NOMO-1 (cell line): ENCODE measurements around the gene MTG1.
"Not testable (repeated sequence)": the region's sequence is repeated elsewhere in the genome, so short reads cannot be mapped to it uniquely, and the experiment has no call there.

Experiments used
- DNase-seq, 2 experiments: peaks; one replicate each; lab custom pipeline; 2025; ENCODE audit not compliant: unreplicated experiment in 2 of 2; lab: John Stamatoyannopoulos, UW

Gene MTG1

DNA sequence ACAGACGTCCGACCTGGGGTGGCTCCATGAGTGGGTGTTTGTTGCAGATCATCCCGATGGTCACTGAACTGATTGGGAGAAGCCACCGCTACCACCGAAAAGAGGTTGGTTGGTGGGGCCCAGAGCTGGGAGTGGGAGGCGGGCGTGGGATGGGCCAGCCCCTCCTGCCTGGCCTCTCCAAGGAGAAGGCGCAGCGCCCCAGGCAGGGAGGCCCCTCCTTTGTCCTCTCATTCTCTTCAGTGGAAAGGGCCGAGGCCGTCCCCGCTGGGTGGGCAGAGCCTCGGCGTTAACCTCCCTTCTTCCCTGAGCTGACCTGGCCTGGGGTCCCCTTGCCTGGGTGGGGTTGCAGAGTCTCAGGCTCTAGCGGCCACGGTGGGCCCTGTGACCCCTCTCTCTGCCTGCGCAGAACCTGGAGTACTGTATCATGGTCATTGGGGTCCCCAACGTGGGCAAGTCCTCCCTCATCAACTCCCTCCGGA is 5.2 kb downstream of the MTG1 start:
- no peak for DNase-seq

DNA sequence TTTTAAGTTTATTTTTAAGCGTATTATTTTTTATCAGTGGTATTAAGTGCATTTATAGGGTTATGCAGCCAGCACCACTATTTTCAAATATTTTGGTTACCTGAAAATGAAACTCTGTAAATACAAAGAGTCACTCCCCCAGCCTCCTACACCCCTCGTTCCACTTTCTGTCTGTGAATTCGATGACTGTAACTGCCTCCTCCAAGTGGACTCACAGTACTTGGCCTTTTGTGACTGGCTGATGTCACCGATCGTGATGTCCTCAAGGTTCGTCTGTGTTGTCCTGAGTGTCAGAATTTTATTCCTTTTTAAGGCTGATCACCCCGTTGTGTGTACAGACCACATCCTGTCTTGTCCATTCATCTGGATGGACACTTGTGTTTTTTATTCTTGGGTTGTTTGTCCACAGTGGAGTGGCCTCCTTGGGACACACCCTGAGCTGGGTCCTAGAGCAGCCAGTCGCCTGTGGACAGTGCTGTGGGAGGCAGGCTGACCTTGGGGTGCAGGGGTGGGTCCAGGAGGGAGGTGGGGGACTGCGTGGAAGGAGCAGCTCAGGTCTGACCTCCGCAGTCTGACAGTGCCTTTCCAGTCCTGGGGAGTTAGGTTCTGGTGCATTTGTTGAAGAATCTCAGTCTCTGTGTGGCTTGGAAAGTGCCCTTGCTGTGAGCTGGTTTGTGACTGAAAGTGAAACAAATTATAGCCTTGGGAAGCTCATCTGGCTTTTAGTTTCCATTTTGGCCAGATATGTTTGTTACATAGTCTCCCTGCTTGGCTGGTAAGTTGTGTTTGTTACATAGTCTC is 6.9 kb downstream of the MTG1 start:
- no peak for DNase-seq

DNA sequence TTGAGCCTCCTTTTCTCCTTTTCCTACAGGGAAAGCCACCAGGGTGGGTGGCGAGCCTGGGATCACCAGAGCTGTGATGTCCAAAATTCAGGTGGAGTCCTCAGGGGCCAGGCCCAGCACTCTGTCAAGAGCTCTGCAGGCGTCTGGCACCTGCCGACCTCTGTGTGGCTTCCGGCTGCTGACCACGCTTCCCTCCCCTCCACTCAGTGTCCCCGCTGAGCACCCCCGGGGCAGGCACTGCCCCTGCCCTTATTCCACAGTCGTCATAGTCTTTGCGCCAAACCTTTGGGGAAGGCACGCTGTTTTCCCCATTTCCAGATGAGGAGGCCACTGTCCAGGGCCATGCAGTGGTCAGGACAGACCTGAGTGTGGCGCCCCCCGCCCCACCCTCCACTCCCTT is 7.5 kb downstream of the MTG1 start:
- no peak for DNase-seq

DNA sequence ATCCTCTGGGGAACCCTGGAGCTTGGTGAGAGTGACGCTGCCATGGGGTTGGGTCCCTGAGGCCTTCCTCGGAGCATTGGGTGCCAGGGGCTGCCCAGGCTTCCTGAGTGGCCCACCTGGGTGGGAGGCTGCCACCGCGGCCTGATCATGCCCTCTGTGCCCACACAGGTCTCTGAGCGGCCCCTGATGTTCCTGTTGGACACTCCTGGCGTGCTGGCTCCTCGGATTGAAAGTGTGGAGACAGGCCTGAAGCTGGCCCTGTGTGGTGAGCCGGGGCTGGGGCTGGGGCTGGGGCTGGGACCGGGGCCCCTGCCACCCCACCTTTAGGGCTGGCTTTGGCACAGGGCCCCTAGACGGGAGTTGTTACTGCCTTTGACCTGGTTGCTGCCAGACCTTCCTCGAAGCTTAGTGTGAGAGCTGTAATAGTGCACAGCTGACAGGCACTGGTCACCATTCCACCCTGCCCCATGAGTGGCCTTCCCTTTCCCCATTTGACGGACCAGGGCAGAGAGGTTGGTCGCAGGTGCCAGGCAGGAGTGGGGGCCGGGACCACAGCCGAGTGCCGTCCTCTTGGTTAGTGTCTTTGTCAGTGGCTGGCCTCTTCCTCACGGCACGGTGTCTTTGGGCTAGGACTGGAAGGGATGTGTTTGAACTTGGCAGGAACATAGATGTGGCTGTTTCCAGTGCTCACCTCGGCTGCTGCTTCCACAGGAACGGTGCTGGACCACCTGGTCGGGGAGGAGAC is 8.2 kb downstream of the MTG1 start:
- DNase-seq, result no peak

DNA sequence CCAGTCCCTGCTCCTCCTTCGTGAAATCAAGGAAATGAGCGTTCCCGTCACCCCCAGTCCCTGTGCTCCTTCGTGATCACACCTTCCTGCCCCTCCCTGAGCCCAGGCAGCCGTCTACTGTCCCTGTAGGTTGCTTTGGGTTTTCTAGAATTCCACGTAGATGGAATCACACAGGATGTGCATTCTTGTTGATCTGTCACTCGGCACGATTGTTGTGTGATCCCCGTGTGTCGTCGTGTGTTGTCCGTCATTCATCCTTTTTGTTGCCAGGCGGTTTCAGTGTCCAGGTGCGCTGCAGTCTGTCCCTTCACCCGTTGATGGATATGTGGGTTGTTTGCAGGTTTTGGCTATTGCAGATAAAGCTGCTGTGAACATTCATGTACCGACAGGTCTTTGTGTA is 9.4 kb downstream of the MTG1 start:
- DNase-seq, result no peak

DNA sequence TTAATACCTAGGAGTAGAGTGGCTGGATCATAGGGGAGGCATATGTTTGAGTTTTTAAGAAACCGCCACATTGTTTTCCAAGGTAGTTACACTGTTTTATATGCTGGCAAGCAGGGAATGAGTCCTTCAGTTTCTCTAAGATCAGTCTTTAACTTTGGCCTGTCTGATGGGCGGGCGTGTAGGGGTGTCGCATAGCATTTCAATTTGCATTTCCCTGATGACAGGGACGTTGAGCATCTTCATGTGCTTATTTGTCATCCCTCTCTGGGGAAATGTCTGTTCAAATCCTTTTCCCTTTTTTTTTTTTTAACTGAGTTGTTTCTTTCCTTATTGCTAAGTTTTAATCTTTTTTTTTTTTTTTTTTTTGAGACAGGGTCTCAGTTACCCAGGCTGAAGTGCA is 9.8 kb downstream of the MTG1 start:
- DNase-seq, result no peak

DNA sequence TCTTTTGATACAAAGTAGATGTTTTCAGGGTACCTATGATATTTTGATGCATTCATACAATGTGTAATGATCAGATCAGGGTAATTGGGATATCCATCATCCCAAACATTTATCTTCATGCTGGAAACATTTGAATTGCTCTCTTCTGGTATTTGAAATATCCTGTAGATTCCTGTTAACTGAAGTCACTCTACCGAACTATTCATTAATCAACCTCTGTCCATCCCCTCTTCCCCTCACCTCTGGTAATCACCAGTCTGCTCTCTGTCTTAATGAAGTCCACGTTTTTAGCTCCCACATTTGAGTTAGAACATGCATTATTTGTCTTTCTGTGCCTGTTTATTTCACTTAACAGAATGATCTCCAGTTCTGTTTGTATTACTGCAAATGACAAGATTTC is 11.3 kb downstream of the MTG1 start:
- DNase-seq, result no peak

DNA sequence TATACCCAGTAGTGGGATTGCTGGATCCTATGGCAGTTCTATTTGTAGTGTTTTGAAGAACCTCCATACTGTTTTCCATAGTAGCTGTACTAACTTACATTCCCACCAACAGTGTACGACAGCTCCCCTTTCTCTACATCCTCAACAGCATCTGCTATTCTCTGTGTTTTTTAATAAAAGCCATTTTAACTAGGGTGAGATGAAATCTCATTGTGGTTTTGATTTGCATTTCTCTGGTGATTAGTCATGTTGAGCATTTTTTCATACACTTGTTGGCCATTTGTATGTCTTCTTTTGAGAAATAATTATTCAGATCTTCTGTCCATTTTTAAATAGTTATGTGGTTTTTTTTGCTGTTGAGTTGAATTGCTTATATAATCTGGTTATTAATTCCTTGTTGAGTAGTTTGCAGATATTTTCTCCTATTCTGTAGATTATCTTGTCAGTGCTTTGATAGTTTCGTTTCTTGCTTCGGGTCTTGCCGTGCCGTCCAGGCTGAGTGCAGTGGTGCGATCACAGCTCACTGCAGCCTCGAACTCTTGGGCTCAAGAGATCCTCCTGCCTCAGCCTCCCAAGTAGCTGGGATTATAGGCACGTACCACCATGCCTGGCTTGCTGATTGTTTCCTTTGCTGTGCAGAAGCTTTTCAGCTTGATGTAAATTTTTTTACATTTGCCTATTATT is 12.0 kb downstream of the MTG1 start:
- DNase-seq, result no peak

DNA sequence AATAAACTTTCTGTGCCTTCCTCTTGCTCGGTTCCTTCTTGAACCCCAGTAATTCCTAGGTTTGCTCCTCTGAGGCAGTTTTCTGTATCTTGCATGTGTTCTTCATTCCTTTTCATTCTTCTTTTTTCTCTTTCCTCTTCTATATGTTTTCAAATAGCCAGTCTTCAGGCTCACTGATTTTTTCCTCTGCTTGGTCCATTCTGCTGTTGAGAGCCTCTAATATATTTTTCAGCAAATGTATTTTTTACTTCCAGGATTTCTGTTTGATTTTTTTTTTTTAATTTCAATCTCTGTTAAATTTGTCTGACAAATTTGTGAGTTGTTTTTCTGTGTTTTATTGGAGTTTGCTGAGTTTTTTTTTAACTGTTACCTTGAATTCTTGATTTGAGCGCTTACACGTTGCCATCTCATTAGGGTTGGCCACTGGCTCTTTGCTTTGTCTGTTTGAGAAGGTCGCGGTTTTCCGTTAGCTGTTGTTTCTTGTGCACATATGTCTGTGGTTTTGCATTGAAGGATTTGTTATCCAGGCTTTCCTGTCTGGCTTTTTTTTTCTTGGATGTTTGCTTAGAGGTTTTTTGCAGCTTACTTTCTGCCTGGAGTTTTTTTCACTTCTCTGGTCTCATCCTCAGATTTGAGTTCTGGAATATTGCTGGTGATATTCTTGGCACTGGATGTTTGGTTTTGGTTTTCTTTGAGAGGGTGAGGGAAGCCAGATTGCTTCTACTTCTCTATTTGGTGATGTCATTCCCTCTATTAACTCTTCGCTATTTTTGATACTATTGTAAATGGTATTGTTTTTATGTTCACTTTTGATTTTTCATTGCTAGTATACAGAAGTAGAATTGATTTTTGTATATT is 17.8 kb downstream of the MTG1 start:
- DNase-seq, result no peak

DNA sequence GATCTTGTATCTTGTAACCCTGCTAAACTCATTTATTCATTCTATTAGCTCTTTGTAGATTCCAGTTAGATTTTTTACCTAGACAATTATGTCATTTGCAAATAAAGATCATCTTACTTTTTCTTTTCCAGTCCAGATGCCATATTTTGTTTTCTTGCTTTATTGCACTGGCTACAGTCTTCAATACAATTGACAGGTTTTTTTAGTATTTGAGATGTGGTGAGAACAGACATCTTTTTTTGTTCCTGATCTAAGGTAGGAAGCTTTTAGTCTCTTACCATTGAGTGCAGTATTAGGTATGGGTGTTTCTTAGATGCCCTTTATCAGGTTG is 18.4 kb downstream of the MTG1 start:
- no peak for DNase-seq

DNA sequence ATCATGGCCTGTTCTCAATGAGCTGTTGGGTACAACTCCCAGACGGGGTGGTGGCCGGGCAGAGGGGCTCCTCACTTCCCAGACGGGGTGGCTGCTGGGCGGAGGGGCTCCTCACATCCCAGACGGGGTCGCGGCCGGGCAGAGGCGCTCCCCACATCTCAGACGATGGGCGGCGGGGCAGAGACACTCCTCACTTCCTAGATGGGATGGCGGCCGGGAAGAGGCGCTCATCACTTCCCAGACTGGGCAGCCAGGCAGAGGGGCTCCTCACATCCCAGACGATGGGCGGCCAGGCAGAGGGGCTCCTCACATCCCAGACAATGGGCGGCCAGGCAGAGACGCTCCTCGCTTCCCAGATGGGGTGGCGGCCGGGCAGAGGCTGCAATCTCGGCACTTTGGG is 20.4 kb downstream of the MTG1 start:
- not testable (repeated sequence) for DNase-seq

DNA sequence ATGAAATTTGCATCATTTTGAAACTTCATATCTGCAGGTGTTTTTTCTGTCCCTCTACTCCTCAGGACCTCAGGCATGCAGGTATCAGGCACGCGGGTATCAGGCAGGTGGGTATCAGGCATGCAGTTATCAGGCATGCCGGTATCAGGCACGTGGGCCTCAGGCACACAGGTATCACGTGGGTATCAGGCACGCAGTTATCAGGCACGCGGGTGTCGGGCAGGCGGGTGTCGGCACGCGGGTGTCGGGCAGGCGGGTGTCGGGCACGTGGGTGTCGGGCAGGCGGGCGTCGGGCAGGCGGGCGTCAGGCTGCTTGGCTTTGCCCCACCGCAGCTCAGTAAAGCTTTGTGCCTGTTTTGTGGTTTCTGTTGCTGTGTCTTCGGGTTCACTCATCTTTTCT is 21.8 kb downstream of the MTG1 start:
- no peak for DNase-seq

DNA sequence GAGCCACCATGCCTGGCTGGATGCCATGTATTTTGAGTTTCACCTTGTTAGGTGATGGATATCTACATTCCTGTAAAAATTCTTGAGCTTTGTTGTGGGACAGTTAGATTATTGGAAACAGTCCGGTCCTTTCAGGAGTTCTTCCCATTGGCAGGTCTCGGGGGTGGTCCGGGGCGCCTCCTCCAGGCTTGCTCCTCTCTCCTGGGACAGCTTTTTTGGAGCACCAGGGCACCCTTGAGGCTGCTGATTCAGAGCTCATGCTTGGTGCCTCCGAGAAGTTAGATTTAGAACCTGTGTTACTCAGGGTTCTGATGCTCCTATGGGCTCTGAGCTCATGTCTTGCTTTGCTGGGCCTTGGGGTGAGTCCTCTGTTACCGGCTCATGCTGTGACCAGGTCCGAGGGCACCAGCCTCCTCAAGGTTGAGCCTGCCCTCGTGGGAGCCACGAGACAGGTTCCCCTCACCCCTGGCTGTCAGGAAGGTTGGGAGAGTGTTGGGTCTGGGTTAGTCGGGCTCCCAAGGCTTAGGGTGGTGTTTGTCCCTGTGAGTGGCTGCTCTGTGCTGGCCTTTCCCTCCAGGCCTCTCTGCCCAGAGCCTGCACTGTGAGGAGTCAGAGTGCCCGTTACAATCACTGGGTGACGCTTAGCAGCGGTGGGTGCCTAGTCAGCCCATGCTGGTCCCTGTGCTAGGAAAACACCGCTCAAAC is 24.5 kb downstream of the MTG1 start:
- no peak for DNase-seq

DNA sequence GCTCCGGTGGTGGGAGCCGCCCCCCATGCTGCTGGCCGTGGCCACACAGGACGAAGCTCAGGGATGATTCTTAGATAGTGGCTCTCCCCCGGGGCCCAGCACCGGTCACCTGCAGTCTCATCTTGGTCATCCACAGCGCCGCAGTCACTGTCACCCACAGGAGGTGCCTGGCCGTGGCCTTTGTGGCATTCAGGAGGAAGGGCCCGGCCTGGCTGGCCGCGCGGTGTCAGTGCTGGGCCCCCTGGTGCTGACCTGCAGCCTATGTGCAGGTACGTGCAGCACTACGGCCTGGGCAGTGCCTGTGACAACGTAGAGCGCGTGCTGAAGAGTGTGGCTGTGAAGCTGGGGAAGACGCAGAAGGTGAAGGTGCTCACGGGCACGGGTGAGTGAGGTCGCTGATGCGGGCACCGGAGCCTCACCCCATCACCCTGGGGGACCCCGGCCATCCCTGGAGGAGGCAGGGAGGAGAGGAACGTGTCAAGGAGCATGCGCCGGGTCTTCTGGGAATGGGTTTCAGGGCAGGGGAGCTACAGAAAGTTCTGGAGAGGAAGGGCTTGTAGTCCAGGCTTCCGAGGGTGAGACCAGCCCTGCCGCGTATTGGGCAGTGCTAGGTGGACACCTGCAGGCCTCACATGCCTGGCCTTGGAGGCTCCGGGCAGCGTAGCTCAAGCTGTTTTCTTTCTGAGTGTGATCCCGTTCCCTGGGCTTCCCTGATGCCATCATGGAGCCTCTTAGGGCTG is 25.4 kb downstream of the MTG1 start:
- no peak for DNase-seq

DNA sequence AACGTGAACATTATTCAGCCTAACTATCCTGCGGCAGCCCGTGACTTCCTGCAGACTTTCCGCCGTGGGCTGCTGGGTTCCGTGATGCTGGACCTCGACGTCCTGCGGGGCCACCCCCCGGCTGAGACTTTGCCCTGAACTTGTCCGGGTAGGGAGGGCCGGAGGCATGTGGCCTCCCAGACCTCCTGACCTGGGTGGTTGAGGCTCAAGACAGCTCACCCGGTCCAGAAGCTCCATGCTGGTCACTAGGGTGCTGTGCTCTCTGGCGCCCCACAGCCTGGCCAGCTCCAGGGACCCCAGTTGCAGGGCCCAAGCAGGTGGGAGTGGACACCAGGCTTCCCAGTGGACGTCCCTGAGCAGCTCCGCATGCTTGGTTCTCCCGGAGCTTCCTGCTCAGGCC is 26.1 kb downstream of the MTG1 start:
- no peak for DNase-seq

DNA sequence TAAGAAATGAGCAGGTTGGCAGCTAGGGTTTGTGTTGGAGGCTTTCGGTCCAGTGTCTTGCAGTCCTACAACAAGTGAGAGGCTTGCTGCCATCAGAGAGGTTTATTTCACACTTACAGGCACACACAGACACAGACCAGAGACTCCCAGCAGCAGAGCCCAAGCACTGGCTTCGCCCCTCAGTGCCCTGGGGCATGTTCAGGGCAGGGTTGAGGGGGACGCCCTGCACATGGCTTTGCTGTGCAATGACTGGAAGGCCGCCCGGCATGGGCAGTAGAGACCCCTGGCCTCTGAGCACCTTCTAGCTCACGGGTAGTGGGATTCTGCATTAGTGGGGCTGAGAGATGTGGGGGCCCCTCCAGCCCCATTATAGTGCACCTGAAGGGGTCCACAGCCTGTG is 26.6 kb downstream of the MTG1 start:
- DNase-seq, result no peak

DNA sequence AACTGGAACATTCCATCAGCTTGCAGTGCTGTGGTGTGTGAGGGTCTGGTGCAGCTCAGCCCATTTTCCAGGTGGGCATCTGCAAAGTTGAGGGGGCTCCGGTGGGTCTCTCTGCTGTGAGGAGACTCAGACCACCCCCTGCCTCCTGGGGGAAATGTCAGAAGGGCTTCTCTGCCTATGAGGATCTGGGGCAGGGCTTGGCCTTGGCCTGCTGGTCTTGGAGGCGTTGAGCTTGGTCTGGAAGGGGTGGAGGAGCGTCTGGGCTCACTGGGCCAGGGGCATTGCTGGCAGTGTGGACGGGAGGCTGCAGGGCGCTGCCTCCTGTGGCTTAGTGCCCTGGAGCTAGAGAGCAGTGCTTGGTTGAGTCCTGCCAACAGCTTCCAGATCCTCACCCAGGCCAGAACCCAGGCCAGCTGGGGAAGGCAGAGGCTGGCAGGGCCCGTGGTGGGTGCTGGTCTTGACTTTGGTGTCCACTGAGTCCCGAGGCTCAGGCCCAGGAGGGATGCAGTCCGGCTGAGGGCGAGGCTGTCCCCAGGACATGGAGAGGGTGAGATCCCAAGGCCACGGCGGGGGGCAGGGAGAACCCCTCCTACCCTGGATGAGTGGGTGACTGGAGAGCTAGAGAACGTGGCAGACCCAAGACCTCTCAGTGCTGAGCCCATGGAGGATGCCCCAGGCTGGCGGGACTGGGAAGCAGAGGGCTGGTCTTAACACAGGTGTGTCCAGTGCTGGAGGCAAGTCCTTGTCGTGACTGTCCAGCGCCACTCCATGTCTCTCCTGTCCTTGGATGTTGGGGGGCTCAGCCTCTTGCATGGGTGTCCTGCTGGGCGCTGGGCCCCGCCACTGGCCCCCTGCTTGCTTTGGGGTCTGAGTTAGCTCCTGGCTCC is 27.6 kb downstream of the MTG1 start:
- no peak for DNase-seq

DNA sequence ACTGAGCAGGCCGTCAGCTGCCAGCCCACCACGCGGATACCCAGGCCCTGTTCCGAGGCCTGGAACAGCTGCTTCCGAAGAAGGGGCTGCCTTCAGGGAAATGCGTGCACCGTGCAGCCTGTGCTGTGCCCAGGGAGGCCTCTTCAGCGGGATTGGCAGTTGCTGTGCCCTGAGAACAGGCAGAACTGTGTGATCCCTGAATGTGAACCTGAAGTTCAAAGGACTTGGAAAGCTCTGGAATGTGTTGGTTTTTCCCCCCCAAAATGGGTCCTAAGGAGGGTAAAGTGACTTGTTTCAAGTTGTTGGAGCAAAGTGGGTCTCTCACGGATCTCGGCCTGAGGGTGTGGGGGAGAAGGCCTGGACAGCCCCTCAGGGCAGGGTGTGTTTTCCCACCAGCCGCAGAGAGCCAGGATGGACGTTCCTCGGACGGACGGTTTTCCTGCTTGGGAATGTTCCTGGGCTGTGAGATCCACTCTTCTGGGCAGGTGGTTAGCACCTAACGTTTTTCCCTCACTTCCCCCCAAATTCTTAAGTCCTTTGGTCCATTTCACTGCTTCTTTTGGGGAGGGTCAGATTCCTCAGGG is 28.4 kb downstream of the MTG1 start:
- no peak for DNase-seq
